ENCODE measurements around the gene PGLYRP2. TPM values are rescaled to one million over a fixed set of nuclear protein-coding genes. Genes with fewer than 3 reads are reported as not detected.

PGLYRP2 gene
- total and polyA plus RNA-seq, 2 of the 13 experiments (the other 11 are each of a cell fraction or from before 2014, with no cell fraction given): 0.04 to 1.0 TPM

DNA sequence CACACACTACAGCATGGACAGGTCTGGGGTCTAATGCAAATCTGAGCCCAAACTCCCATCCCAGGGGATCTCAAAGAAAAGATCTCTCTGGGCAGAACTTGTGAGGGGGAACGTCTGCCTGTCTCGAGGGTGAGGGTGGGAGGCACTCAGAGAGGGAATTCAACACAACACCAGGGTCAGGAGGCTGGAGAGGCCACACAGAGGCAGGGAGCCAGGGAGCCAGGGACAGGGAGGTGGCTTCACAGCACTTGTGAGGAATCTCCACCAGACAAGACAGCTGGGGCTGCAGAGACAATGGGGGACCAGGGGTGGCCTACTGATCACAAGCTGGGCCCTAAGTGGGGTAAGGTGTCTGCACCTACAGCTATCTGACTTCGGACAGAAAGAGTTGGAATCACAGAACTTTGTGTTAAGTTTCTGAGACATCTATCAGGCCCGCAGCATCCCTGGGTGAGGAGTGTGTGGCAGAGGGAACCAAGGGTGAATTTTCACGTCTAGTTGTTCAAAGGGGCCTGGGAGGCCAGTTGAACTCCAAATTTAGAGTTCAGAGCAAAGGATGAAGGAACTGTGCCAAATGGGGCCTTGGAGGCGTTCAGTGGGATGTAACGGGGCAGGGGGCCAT is 47.8 kb downstream of the PGLYRP2 start:
- H3K4me1 ChIP-seq (ENCODE audit: insufficient read depth, low read length): peaks cover 25% of the 10 kb centered on the region
- H3K36me3 ChIP-seq (replicated peaks in 1 of 2; ENCODE audit: control insufficient read depth in 1 of 2, insufficient read depth in 2 of 2, low read length in 2 of 2): peaks cover 10 to 17% of the 10 kb centered on the region in 2 experiments; a peak in 4 of 5 replicates
- POLR2A ChIA-PET: interaction anchor here (1.0 to 2.0 kb wide), 2 partner anchors 13 to 52 kb away, joined by 3 to 10 read pairs; partner anchors contain the start of genes AKAP8 and AKAP8L
- CTCF ChIA-PET (ENCODE audit: low intra/inter-chr PET ratio, low total read pairs): no interaction called here
- ATAC-seq (no peak), FAIRE-seq (no peak), DNase-seq (ENCODE audit: low spot score) (no peak)
- H3K9me3 ChIP-seq (ENCODE audit: low read length): no peaks in the 10 kb centered on the region
- peak overlapping the region; percentile 85 to 95 (median 94) for H3K4me3 ChIP-seq (replicated peaks in 1 of 3; ENCODE audit: insufficient read depth in 1 of 3, low read depth in 2 of 3, low read length in 3 of 3)
- WGBS (ENCODE audit: low lambda C conversion rate): 11% methylated on average over 7 of the region's 7 CpGs
- no peak overlapping the region for H2AFZ ChIP-seq (ENCODE audit: low read length)
- no peaks in the 10 kb centered on the region for H4K20me1 ChIP-seq (ENCODE audit: insufficient read depth, low read length)
- H3K79me2 ChIP-seq (ENCODE audit: insufficient read depth, low read length): peaks cover 24% of the 10 kb centered on the region
- in situ Hi-C loops (cut with HindIII; ENCODE audit: extremely low pct_ligation_motif_present, low pct_unique_long_range_greater_than_20kb): no loop called here
- intact Hi-C loops (cut with micrococcal nuclease; ENCODE audit: unreplicated experiment): loop anchor here (5.0 kb wide), 1 partner anchor 126 kb away; no protein-coding TSS in a partner anchor
- H3K4me2 ChIP-seq (ENCODE audit: low read depth, low read length): peak overlapping the region; percentile 77
- peak overlapping the region; percentile 67 for H3K27ac ChIP-seq (ENCODE audit: extremely low read length, insufficient read depth, low read length)
- H3K27me3 ChIP-seq (ENCODE audit: control insufficient read depth in 1 of 2, insufficient read depth in 2 of 2, low read length in 2 of 2): no peaks in the 10 kb centered on the region; a peak in 2 of 5 replicates
- BruUV-seq (replicated peaks): TSS peak; percentile 61
- peak overlapping the region; percentile 93 for H3K9ac ChIP-seq (ENCODE audit: insufficient read depth, low read depth, low read length)
- TF ChIP-seq ARID5B (CRISPR knock-in tag; IDR thresholded peaks at IDR 0.05) (no peak), ZNF567 (CRISPR knock-in tag; IDR thresholded peaks at IDR 0.05; ENCODE audit: borderline replicate concordance) (peak; percentile 65; the same call in 1 of the 2 replicates), ZNF337 (CRISPR knock-in tag; IDR thresholded peaks at IDR 0.05; ENCODE audit: borderline replicate concordance, low read depth) (no peak), NFIB (CRISPR knock-in tag; IDR thresholded peaks at IDR 0.05; ENCODE audit: borderline replicate concordance) (no peak), KMT2B (CRISPR knock-in tag; IDR thresholded peaks at IDR 0.05) (no peak), SYNCRIP (IDR thresholded peaks at IDR 0.05; ENCODE audit: insufficient read depth, low read depth, low read length) (no peak), ZNF263 (CRISPR knock-in tag; IDR thresholded peaks at IDR 0.05) (no peak), TBX3 (IDR thresholded peaks at IDR 0.05; ENCODE audit: borderline replicate concordance) (no peak), ZNF572 (CRISPR knock-in tag; IDR thresholded peaks at IDR 0.05) (0 out of 2 replicates have a peak, but pooled peaks have one; percentile 59)
- TF ChIP-seq, protein P1, sequence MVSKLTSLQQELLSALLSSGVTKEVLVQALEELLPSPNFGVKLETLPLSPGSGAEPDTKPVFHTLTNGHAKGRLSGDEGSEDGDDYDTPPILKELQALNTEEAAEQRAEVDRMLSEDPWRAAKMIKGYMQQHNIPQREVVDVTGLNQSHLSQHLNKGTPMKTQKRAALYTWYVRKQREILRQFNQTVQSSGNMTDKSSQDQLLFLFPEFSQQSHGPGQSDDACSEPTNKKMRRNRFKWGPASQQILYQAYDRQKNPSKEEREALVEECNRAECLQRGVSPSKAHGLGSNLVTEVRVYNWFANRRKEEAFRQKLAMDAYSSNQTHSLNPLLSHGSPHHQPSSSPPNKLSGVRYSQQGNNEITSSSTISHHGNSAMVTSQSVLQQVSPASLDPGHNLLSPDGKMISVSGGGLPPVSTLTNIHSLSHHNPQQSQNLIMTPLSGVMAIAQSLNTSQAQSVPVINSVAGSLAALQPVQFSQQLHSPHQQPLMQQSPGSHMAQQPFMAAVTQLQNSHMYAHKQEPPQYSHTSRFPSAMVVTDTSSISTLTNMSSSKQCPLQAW (CRISPR knock-in tag; IDR thresholded peaks at IDR 0.05): 0 out of 2 replicates have a peak, but pooled peaks have one; percentile 29
- TF ChIP-seq, protein P2, sequence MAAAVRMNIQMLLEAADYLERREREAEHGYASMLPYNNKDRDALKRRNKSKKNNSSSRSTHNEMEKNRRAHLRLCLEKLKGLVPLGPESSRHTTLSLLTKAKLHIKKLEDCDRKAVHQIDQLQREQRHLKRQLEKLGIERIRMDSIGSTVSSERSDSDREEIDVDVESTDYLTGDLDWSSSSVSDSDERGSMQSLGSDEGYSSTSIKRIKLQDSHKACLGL (CRISPR knock-in tag; IDR thresholded peaks at IDR 0.05): no peak
- TF ChIP-seq, protein P3, sequence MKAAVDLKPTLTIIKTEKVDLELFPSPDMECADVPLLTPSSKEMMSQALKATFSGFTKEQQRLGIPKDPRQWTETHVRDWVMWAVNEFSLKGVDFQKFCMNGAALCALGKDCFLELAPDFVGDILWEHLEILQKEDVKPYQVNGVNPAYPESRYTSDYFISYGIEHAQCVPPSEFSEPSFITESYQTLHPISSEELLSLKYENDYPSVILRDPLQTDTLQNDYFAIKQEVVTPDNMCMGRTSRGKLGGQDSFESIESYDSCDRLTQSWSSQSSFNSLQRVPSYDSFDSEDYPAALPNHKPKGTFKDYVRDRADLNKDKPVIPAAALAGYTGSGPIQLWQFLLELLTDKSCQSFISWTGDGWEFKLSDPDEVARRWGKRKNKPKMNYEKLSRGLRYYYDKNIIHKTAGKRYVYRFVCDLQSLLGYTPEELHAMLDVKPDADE (CRISPR knock-in tag; IDR thresholded peaks at IDR 0.05): no peak
- TF ChIP-seq, protein P4, sequence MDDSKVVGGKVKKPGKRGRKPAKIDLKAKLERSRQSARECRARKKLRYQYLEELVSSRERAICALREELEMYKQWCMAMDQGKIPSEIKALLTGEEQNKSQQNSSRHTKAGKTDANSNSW (CRISPR knock-in tag; IDR thresholded peaks at IDR 0.05; ENCODE audit: borderline replicate concordance): no peak
